TTC549 (cell line): ENCODE measurements around the gene BAG1.

ENCODE experiments used
- FAIRE-seq: peaks from 2 replicates; lab custom pipeline; 2012; peaks lifted over from hg19 to GRCh38; lab: Jason Lieb, UNC

BAG1 gene

DNA sequence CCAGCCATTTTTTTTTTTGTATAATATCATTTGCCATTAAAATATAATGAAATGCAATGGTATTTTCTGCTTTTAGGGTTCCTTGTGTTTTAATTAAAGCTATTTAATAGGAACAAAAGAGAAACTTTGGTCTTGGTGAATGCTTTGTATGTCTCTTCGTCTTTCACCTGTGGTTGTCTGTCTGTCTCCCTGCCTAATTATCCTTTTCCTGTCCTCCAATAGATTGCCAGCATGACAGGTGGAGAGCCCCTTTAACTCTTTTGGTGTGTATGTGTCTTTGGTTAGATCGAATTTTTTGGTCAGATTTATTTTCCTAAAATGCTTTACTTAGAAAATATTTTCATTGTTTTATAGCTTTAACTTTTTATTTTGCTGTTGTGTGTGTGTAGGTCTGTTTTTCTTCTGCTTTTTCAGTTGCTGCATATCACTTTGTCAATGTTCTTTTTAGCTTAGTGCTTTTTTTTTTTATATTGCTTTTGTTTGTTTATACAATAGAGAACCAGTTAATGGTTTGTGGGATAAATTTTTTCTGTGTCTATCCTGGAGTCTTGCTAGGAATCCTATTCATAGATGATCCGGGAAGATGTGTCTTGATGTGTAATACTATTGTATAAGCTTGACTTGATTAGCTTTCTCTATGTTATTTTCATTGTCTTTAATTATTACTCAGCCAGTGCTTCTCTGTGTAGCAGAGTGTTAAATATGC, 8.9 kb upstream of the BAG1 start:
- no peak for FAIRE-seq

DNA sequence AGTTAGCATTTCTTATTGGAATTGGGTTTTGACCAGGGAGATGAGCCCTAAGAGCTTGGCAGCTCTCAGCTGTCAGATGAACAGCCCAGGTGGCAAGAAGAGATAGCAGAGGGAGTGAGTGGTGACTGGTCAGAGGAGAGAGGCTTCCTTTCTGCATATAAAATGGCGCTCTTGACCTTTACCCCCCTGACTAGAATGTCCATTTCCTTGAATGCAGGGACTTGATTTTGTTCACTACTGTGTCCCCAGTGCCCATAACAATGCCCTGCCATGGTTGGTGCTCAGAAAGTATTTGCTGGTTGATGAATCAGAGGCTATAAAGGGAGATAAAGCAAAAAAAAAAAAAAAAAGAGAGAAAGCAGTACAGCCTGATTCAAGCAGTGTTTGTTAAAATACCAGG, 7.6 kb upstream of the BAG1 start:
- no peak for FAIRE-seq

DNA sequence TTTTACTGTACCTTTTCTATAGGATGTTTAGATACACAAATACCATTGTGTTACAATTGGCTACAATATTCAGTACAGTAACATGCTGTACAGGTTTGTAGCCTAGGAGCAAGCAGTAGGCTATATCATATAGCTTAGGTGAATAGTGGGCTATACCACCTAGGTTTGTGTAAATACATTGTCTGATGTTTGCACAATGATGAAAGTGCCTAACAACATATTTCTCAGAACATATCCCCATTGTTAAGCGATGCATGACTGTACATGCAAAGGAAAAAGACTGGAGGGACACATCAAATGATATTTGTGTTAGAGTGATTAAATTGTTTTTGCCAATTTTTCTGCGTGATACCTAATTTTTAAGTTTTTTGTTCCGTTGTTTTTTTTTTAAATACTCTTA, 5.6 kb upstream of the BAG1 start:
- no peak for FAIRE-seq

DNA sequence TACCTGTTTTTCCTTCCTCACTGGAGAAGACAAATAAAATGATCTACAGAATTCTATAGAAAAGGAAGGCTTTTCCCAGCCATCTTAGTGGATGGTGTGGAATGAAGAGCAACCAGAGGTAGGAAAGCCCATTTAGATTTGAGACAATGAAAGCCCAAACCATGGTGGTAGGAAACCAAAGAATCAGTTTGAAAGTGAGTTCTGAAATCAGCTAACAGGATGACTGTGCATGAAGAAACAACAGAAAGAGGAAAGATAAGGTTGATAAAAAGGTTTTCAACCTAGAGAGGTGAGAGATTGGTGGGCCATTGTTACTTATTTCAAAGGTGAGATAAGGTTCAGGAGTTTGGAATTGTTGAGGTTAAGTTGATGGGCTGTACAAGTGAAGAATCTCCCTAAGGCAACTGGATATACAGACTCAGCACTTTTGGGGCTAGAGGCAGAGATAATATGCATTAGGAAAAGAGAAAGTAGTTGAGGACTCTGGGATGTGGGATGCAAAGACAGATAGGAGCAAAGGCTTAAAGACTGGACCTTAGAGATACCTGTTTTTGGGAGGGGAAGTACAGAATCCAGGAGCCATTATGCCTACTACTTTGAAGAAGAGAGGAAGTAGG, 2.8 kb upstream of the BAG1 start:
- no peak for FAIRE-seq

DNA sequence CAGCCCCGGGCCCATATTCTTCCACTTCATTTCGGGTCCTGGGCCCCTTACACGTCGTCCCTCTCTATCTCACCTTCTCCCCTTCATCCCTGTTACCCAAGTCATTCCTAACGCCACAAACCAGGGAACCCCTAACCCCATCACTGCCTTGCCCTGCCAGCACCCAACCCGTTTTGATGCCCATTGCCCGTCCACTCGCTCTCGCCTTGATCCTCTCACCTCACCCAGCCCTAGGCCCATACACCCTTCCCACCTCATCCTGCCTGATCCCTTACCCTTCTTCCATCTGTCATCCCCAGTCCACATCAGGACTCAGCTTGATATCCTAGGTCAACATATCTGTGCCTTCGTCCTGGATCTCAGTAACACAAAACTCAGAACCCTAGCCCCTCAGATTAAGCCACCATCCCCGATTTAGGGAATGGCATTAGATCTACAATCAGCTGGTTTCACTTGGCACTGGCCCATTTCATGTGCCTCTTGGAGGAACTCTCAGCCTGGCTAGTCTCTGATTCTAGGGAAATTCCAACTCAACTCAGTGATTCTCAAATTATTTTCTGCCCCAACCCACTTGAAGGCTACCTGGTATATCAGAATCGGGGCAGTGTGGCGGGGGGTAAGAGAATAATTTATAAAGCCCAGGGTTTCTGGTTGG, 830 bp upstream of the BAG1 start:
- no peak for FAIRE-seq

DNA sequence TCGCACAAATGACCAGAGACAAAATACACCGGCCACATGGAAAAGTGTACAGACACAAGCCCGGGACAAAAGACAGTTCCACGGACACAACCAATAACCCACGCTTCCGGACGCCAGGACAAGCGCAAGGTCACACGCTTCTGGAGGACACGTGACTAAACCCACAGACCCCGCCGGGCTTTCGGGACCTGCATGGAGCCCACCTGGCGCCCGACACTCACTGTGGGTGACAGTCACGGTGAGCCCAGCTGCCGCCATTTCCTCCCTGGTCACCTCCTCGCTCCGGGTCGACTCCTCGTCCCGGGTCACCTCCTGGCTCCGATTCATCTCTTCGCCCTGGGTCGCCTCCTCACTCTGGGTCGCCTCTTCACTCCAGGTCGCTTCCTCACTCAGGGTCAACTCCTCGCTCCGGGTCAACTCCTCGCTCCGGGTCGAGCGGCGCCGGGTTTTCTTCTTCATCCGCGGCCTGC, 470 bp downstream of the BAG1 start:
- no peak for FAIRE-seq

DNA sequence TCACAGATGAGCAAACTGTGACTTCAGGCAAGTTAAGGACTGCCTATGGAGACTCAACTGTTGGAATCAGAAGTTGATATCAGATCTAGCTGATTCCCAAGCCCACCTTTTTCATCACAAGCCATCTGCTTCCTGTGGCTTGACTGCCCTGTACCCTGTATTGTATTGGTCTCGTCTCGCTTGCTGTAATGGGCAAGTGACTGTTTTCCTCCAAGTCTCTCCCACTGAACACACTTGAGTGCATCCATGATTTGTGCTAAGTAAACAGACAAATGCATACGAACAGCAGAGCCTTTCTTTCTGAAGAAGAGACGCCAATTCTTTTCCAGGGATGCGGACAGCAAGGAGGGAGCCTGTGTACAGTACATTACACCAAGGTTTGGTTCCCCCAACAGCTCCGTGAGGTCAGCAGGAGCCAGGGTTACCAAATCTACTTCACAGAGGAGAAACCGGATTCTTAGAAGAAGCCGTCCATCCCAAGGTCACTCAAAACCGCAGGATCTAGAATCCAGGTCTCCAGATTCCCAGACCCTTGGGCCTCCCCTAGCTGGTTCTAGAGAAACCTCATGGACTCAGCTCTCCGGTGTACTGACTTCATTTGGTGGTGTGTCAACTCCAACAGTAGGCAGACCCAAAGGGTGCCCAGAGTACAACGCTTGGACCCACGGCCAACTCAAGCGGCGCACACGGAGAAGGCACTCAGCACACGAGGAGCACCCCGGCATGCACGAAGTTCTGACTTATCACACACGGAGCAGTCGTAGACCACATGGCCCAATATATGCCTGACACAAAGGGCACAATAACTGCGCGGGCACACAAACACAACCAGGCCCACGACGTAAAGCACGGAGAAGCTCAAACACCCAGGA, 1.1 kb downstream of the BAG1 start:
- no peak for FAIRE-seq

DNA sequence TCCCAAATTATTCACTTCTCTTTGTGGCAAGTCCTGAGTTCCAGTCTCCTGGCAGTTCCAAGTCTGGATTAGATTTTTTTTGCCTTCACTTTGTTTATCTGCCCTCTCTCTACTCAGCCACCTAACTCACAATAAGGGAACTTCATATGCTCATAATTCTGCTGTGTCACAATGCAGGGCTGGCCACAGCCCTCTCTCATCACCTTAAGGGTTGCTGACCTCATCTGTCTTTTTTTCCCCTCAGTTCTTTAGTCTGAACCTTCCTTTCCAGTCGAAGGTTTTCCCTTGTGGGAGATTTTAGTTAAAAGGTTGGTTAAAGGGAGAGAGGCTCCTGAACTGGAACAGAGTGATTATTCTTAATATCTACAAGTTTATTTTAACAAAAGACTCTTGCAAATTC, 4.1 kb downstream of the BAG1 start:
- FAIRE-seq, result no peak

DNA sequence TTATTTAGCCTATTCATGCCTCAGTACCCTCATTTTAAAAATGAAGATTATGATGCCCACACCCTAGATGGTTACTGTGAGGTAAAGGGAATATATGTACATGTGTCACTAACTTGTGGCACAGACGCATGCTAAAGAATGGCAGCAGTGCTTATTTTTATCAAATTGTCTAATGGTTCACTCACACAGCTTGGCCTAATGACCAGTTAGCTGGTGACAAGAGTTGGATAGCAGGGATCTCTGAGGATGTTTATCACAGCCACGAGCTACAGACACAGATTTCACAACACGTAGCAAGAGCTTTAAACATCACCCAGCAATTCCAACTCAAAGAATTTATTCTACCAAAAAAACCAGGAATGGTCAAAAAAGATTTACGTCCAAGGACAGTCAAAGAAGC, 7.2 kb downstream of the BAG1 start:
- no peak for FAIRE-seq

DNA sequence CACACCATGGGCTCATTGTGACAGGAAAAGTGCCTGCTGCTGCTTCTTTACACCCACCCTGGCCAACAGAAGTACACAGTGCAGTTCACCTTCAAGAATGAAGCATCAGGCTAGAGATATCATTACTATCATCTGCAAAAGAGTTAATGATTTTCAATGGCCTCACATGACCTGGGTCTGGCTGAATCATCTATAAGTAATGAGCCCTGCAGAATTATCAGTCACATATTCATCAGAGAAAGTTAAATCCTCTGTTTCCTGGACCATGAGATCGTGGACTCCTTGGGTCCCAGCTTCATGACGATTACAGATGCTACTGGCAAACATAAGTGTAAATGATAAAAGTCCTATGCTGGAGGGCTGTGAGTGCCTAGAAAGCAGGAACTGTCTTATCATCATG, 8.3 kb downstream of the BAG1 start:
- FAIRE-seq, result no peak

DNA sequence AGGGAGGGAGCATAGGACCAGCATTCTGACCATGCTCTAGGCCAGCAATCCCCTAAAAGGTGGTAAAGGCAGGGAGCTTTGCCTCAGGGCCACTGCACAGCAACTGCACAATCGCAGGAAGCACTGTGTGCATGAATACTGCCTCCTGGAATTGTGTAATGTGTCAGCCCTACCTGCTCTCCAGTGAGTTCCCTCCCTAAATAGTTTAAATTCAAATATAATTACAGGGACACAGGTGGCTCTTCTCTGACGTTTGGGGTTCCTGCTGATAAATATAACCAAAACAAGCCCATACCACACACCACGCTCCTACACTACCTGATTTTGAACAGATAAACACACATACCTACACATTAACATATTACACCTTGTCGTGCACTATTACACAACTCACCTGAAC, 9.0 kb downstream of the BAG1 start:
- FAIRE-seq, result no peak

DNA sequence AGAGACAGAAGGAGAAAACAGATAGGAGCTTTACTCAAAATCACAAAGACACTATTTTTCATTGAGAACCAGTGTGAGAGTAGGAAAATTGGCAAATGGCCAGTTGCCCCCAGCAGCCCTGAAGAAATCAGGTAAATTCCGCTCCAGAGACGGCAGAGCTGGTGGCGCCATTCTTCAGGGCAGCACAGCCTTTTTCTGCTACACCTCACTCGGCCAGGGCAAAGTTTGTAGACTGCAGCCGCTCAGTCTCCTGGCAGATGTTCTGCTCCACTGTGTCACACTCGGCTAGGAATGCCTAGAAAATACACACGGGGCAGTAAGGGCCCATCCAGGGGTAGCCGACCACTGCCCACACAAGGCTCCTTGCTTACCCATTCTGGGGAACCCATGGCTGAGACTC, 9.5 kb downstream of the BAG1 start:
- FAIRE-seq, result no peak

DNA sequence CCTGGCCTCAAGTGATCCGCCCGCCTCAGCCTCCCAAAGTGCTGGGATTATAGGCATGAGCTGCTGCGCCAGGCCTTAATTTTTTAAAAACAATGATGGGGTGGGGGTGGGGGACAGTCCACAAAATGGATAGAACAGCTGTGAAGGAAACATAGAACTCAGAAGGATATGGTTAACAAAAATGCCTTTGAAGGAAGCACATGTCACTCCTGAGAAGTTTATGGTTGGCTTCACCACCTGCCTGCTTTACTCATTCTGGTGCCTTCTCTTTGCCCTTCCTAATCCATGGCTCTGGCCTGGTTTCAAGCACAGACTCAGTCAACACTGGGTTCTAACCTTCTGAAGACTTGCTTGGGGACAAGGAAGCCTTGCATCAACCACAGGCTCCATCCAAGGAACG, 10.3 kb downstream of the BAG1 start:
- FAIRE-seq, result no peak

DNA sequence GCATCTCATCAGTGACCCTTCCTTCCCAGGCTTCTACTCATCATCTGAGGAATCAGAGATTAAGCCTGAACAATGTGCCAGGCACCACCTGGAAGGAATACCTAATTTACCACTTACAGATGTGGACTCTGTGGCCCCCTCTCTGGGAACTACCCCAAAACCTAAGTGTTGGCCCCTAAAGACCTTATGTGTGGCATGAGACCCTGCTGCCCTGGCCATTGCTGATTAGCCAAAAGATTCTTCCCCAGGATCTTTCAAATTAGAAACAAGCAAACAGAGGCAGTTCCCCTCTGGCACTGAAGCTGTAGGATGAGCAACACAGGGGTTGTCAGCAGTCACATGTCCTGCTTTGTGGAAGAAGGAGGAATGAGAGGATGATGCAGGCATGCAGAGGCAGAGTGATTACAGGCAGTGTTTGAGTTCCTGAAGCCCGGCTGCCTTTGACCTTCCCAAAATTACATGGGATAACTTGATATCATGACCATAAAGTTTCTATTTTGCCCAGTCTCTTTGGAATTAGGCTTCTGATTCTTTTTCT, 14.0 kb downstream of the BAG1 start:
- no peak for FAIRE-seq

DNA sequence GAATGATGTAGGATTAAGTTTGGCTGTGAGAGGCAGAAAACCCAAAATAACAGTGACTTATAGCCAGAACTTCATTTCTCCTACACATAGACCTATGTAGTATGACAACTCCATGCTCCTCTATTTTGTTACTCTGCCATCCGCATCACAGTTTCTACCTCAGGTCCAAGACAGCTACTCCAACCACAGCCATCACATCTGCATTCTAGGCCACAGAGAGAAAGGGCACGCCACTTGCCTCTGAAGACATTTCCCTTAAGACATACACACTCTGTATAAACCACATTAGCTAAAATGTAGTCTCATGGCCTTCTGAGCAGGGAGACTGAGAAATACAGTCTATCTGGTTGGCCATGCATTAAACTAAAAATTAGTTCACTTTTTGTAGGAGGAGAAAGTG, 14.5 kb downstream of the BAG1 start:
- FAIRE-seq, result no peak

DNA sequence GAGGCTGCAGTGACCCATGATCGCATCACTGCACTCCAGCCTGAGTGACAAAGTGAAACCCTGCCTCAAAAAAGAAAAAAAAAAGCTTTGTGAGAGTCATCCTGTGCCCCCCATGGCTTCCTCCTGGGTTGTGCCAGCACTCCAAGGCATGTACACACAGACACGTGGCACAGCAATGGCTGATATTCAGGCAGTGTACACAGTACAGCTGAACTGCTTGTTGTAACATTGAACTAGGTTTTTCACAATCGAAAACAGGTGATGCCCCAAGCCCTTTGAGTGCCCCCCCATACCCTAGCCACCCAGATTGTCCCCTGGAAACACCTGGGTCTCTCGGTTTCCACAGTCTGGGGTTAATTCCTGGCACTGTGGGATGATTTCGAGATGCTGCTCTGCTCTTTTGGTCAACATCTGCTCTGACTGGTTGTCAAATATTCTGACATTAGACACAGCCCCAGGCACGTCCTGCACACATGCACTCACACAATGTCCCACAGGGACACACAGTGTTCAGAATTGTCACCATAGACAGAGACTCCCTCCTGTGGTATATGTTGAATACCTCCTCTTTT, 15.3 kb downstream of the BAG1 start:
- no peak for FAIRE-seq

DNA sequence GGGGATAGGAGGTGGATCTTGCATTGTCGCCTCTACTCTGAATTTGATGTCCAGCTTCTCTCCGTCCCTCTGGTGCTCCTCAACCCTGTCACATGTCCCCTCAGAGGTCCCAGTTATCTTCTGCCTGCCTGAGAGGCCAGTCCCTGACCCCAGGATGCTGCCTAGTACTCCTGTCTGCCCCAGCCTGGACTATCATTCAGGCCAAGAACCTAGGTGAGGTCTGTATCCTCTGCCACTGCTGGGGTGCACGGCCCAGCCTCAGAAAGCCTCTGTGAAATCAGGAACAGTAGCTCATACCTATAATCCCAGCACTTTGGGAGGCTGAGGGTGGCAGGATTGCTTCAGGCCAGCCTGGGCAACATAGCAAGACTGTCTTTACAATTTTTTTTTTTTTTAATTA, 15.9 kb downstream of the BAG1 start:
- FAIRE-seq, result no peak

DNA sequence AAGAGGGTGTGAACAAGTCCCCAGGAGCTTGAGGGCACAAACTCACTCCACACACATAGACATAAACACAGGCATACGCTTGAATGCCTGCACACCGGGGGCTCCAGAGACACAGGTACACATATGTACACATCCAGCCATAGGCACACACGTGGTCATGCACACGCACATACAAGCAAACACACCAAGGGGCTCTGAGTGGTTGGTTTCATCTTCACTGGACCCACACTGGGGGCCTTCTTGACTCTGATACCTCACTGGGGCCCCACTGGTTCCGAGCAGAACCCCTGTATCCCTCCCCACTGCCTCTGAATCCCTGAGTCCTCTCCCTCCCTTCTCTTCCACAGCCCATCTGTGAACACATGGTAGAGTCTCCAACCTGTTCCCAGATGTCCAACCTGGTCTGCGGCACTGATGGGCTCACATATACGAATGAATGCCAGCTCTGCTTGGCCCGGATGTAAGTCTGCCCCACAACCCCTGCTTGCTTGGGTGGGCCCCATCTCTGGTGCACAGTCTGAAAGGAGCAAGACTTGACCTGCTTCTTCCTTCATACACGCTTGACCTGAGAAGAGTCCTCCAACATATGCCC, 18.1 kb downstream of the BAG1 start:
- FAIRE-seq, result no peak

DNA sequence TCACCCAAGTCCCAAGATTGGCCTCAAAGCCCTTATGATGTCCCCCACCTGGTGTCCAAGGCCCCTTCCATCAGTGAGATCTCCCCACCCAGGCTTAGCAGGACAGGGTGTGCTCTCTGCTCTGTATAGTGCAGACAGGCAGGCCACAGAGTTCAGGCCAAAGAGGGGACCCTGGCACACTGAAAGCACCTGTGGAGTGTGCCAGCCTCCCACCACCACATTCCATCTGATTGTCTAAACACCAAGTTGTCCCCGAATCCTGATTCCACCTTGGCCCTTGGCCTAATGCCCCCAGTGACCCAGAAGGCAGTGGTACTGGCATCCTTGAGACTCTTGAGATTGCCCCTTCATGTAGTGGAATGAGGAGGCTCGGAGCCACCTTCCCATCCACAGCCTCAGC, 19.2 kb downstream of the BAG1 start:
- no peak for FAIRE-seq

DNA sequence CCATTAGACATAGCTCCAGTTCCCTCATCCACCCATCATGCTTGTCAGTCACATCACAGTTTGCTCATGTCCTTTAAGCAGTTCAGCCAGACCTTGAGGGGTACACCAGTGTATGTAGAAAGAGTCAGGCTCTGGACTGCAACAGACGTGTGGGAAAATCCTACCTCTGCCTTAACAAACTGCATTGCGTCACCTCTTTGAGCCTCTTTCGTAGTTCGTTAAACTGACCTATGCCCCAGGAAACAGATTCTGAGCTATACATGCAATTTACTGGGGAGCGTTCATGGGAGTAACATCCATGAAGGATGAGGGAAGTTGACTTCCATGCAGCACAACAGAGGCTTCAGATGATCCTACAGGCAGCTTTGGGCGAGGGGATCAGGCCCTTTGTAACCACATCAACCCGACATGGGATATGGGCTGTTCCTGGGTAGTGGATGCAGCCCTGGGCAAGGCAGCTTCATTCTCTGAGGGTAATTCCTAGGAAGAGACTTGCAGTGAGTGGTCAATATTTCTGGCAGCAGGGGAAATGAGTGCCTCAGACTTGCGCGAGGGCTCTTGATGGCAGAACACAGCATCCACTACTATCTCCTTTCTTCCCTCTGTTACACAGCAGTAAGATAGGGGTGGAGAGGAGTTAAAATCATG, 20.2 kb downstream of the BAG1 start:
- FAIRE-seq, result no peak

DNA sequence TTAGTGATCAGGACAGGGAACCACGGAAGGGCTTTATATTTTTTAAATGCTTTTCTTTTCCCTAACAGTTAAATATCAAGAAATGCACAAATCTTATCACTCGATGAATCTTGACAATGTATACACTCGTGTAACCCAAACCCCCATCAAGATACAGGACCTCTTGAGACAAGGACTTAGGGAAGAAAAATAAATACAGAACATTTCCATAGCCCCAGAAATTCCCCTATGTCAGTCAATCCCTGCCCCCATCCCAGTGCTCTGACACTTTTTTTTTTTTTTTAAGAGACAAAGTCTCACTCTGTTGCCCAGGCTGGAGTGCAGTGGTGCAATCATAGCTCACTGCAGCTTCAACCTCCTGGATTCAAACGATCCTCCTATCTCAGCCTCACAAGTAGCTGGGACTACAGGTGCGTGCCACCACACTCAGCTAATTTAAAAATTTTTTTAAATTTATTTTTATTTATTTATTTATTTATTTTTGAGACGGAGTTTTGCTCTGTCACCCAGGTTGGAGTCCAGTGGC, 21.8 kb downstream of the BAG1 start:
- FAIRE-seq, result no peak
